Bronchial epithelial cell (primary cell): ENCODE measurements around the gene CAMSAP1. TPM values are rescaled to one million over a fixed set of nuclear protein-coding genes. Genes with fewer than 3 reads are reported as not detected.

Experiments
- DNase-seq: peaks from one replicate; pipeline ENCODE4 v3.0.0-alpha.2; 2010; ENCODE audit warnings: low read depth
- FAIRE-seq: peaks from 2 replicates; lab custom pipeline; 2011; peaks lifted over from hg19 to GRCh38; lab: Jason Lieb, UNC
- H3K27me3 ChIP-seq: 2 replicates; pipeline ENCODE4 v1.5.1; 2011; ENCODE audit warnings: low read length; ENCODE audit not compliant: control insufficient read depth, insufficient read depth
- H3K36me3 ChIP-seq: 2 replicates; pipeline ENCODE4 v1.5.1; 2011; ENCODE audit warnings: low read length; ENCODE audit not compliant: control insufficient read depth, insufficient read depth
- H3K4me3 ChIP-seq: 2 replicates; pipeline ENCODE4 v1.5.1; 2011; ENCODE audit warnings: mild to moderate bottlenecking, low read depth, low read length, control low read depth
- CTCF ChIP-seq: IDR thresholded peaks from 2 replicates; pipeline ENCODE4 v1.5.1; 2011; ENCODE audit warnings: mild to moderate bottlenecking, moderate library complexity, low read length, control low read depth, inconsistent platforms; ENCODE audit not compliant: insufficient read depth, severe bottlenecking
- total RNA-seq: library from RNA; depleted of rRNA; stranded (reverse); fragments of >200 nt; gene quantifications from 2 replicates; pipeline ENCODE4 v1.2.1, GENCODE V29; 2014

The CAMSAP1 gene
- total RNA-seq, 1 donor from 2014 or later, result 23.2 TPM

DNA sequence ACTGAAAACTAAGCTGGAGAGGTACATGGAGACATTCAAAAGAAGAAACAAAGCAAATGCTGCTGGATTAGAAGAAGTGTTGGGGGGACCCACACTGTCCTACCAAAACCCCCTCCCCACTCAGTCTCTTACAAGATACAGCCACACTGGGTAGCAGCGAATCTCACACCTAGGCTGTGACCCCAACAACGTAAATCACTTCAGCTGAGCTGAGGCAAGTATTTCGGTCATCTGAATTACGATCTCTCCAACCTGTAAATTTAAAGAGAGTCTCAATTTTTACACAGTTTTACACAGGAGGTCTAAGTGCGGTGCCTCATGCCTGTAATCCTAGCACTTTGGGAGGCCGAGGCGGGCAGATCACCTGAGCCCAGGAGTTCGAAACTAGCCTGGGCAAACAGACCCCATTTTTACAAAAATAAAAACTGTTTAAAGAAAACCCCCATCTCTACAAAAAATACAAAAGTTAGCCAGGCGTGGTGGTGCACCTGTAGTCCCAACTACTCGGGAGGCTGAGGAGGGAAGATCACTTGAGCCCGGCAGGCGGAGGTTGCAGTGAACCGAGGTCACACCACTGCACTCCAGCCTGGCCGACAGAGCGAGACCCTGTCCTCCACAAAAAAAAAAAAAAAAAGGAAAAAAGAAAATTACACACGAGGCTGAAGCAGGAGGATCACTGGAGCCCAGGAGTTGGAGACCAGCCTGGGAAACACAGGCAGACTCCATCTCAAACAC is 3.4 kb downstream of the CAMSAP1 start:
- no peak for FAIRE-seq
- no peak overlapping the region for H3K4me3 ChIP-seq
- H3K27me3 ChIP-seq, result no peaks in the 10 kb centered on the region
- H3K36me3 ChIP-seq, result no peaks in the 10 kb centered on the region
- DNase-seq, result no peak
- TF ChIP-seq CTCF, result no peak

DNA sequence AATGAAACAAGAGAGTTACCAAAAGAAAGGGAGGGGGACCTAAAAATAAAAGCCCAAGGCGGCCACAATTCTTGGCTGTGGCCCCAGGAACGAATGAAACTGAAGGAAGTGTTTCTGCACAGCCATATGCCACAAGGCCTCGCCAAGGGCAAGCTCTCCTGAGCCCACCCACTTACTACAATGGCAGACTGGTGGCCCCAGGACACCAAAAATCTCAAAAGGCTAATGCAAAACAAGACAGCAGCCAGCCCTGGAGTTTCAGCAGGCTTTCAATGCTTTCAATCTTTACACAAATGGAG is 4.0 kb downstream of the CAMSAP1 start:
- no peak for FAIRE-seq
- Histone ChIP-seq H3K36me3 (no peaks in the 10 kb centered on the region), H3K27me3 (no peaks in the 10 kb centered on the region), H3K4me3 (no peak overlapping the region)
- DNase-seq, result no peak
- no peak for TF ChIP-seq CTCF

DNA sequence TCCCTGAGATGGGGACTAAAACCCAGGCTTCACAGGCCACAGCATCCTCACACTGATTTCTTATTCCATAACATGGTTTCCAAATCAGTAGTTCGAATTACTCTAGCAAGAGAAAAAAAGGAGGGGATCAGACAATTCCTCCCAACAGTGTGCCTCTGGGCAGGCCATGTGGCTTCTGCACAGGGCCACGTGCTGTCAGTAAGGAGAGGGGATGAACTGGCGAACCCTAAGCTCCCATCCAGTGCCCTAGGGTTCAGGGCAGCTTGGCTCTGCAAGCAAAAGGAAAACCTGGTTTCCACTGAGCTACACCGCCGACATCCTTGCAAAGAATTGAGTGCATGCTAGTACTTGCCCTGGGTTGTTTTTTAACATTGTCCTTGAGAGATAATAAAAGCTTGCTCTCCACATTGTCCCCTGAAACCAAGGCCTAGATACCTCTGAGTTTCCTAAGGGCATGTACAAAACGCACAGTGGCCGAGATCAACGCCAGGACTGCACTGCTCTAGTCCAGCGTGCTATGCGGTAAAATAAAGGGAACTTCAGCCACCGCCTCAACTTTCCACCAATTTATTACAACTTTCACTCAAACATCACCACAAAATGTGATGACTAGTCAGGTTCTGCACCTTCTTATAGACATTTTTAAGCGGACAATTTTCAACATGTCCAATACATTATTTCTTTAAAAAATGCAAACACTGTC is 4.5 kb downstream of the CAMSAP1 start:
- Histone ChIP-seq H3K27me3 (no peaks in the 10 kb centered on the region), H3K4me3 (no peak overlapping the region), H3K36me3 (no peaks in the 10 kb centered on the region)
- no peak for FAIRE-seq
- peak; percentile 62 for DNase-seq
- no peak for TF ChIP-seq CTCF

GRCh38 chr9:135901826-135902225 is 5.5 kb downstream of the CAMSAP1 start:
- no peaks in the 10 kb centered on the region for H3K36me3 ChIP-seq
- H3K4me3 ChIP-seq, result no peak overlapping the region
- FAIRE-seq (no peak), DNase-seq (no peak)
- no peak for TF ChIP-seq CTCF
- H3K27me3 ChIP-seq, result no peaks in the 10 kb centered on the region

- no peaks in the 10 kb centered on the region for H3K36me3 ChIP-seq
- DNase-seq (no peak), FAIRE-seq (no peak)
- no peak overlapping the region for H3K4me3 ChIP-seq
- TF ChIP-seq CTCF, result no peak
- H3K27me3 ChIP-seq, result no peaks in the 10 kb centered on the region
Observed at GRCh38 chr9:135901031-135901758, 6.2 kb downstream of the CAMSAP1 start.
